ENCODE results near the gene FAM222A. TPM values are rescaled to one million over a fixed set of nuclear protein-coding genes. Genes with fewer than 3 reads are reported as not detected.

The FAM222A gene
- total and polyA plus RNA-seq, 12 donors, result 9.2 to 57.8 (median 25.3) TPM

GRCh38 chr12:109770104-109770860, 56.7 kb downstream of the FAM222A start:
- peaks cover 0 to 20% of the 10 kb centered on the region in 2 donors for H3K4me1 ChIP-seq (replicated peaks in 1 of 2)
- peak in 5 of 7 donors; percentile 13 to 52 (median 16) for DNase-seq
- TF ChIP-seq POLR2A (IDR thresholded peaks at IDR 0.05), result no peak
- TF ChIP-seq, protein P1, sequence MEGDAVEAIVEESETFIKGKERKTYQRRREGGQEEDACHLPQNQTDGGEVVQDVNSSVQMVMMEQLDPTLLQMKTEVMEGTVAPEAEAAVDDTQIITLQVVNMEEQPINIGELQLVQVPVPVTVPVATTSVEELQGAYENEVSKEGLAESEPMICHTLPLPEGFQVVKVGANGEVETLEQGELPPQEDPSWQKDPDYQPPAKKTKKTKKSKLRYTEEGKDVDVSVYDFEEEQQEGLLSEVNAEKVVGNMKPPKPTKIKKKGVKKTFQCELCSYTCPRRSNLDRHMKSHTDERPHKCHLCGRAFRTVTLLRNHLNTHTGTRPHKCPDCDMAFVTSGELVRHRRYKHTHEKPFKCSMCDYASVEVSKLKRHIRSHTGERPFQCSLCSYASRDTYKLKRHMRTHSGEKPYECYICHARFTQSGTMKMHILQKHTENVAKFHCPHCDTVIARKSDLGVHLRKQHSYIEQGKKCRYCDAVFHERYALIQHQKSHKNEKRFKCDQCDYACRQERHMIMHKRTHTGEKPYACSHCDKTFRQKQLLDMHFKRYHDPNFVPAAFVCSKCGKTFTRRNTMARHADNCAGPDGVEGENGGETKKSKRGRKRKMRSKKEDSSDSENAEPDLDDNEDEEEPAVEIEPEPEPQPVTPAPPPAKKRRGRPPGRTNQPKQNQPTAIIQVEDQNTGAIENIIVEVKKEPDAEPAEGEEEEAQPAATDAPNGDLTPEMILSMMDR (IDR thresholded peaks at IDR 0.05), result no peak
- peak overlapping the region in 2 of 5 donors; percentile 35 to 45 for H3K27ac ChIP-seq
- intact Hi-C loops (cut with DNase I), result loop anchor here (5.0 to 10.0 kb wide), 3 partner anchors 53 to 345 kb away; no protein-coding TSS in a partner anchor
- no peak overlapping the region for H3K4me3 ChIP-seq
- H3K27me3 ChIP-seq, result no peaks in the 10 kb centered on the region
- no peaks in the 10 kb centered on the region for H3K9me3 ChIP-seq (replicated peaks in 1 of 3)
- WGBS, 4 donors, result 52 to 65% (median 61%) methylated on average over 16 of the region's 16 CpGs
- H3K36me3 ChIP-seq (replicated peaks in 1 of 2), result no peaks in the 10 kb centered on the region

DNA sequence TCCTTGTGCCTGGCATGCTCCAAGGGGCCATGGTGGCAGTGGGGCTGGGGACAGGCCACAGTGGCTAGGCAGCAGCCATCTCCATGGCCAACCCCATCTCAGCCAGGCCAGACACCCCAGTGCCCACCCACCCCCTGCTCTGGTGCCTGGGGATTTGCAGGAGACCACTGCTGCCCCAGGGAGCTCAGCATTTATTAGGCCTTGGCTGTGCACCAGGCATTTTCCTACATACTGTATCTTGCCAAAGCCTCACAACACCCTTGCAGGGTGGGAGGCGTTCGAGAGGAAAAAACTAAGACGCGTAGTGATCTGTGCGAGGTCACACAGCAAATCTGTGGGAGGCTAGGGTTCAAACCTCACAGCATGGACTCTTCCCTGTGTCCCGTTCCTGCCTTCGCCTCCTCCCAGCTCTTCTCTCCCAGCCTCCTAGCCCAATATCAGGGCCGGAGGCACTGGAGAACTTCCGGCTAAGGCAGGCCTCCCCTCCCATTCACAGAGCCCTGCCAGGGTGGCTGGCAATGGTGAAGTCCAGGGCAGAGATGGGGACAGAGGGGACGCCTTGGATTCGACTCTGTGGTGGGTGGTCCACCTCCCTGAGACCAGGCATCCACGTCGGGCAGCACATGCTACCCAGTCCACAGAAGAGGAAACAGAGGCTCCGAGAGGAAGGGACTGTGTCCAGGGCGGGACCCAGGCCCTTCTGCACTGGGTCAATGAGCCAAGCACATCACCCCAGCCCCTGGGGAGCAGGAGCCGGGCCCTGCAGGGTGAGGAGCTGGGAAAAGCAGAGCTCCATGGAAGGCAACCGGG, 57.4 kb downstream of the FAM222A start:
- no peak overlapping the region for H3K4me3 ChIP-seq
- intact Hi-C loops (cut with DNase I), result loop anchor here (5.0 to 10.0 kb wide), 3 partner anchors 54 to 346 kb away; no protein-coding TSS in a partner anchor
- TF ChIP-seq POLR2A (IDR thresholded peaks at IDR 0.05), result no peak
- TF ChIP-seq, protein P1 (IDR thresholded peaks at IDR 0.05), result no peak
- peaks cover 0 to 20% of the 10 kb centered on the region in 2 donors for H3K4me1 ChIP-seq (replicated peaks in 1 of 2)
- no peaks in the 10 kb centered on the region for H3K36me3 ChIP-seq (replicated peaks in 1 of 2)
- DNase-seq, result peak in 5 of 7 donors; percentile 12 to 50 (median 17)
- H3K27me3 ChIP-seq, result no peaks in the 10 kb centered on the region
- H3K27ac ChIP-seq, result peak overlapping the region in 2 of 5 donors; percentile 12 to 45
- H3K9me3 ChIP-seq (replicated peaks in 1 of 3), result no peaks in the 10 kb centered on the region
- WGBS, 4 donors, result 70 to 84% (median 79%) methylated on average over 13 to 17 of the region's 17 CpGs

GRCh38 chr12:109771746-109772621, 58.4 kb downstream of the FAM222A start:
- peak overlapping the region in 2 of 5 donors; percentile 8 to 46 for H3K27ac ChIP-seq
- peaks cover 0 to 20% of the 10 kb centered on the region in 2 donors for H3K4me1 ChIP-seq (replicated peaks in 1 of 2)
- H3K9me3 ChIP-seq (replicated peaks in 1 of 3), result no peaks in the 10 kb centered on the region
- H3K27me3 ChIP-seq, result no peaks in the 10 kb centered on the region
- no peak for TF ChIP-seq POLR2A (IDR thresholded peaks at IDR 0.05)
- TF ChIP-seq, protein P1 (IDR thresholded peaks at IDR 0.05), result peak in 1 of 6 experiments; percentile 16
- 75 to 84% (median 79%) methylated on average over 11 to 17 of the region's 17 CpGs for WGBS, 4 donors
- no peak overlapping the region for H3K4me3 ChIP-seq
- H3K36me3 ChIP-seq (replicated peaks in 1 of 2), result no peaks in the 10 kb centered on the region
- peak in 4 of 7 donors; percentile 14 to 55 (median 23) for DNase-seq
- intact Hi-C loops (cut with DNase I), result loop anchor here (5.0 to 10.0 kb wide), 3 partner anchors 55 to 347 kb away; no protein-coding TSS in a partner anchor
